ENCODE measurements around the gene BMPER.

BMPER gene

DNA sequence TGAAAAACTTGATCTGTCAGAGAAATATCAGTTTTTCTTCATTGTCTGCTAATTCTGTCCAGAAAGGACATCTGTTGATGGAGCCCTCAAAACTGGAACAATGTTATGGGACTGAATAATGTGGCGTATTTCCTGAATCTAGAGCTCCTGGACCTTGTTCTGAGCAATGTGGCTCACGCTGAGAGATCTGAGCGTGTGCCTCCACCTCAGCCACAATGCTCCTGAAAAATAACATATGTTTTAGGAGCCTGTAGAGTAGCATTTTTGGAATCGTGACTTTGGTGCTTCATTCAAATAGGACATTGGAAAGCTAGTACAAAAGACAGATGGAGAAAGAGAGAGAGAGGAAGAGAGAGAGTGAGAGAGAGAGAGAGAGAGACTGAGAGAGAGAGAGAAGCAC, 110.3 kb downstream of the BMPER start:
- no peak for DNase-seq (ENCODE audit: low read depth)
- no peak for TF ChIP-seq CTCF (conservative IDR thresholded peaks at IDR 0.05; ENCODE audit: low read depth, low read length)
- H3K4me3 ChIP-seq (ENCODE audit: low read length), result no peak overlapping the region

GRCh38 chr7:34016876-34017275, 111.5 kb downstream of the BMPER start:
- no peak for DNase-seq (ENCODE audit: low read depth)
- H3K4me3 ChIP-seq (ENCODE audit: low read length), result no peak overlapping the region
- TF ChIP-seq CTCF (conservative IDR thresholded peaks at IDR 0.05; ENCODE audit: low read depth, low read length), result no peak

- H3K4me3 ChIP-seq (ENCODE audit: low read length), result no peak overlapping the region
- DNase-seq (ENCODE audit: low read depth), result no peak
- TF ChIP-seq CTCF (conservative IDR thresholded peaks at IDR 0.05; ENCODE audit: low read depth, low read length), result no peak
Measured at GRCh38 chr7:34019301-34019790, 114.0 kb downstream of the BMPER start.

DNA sequence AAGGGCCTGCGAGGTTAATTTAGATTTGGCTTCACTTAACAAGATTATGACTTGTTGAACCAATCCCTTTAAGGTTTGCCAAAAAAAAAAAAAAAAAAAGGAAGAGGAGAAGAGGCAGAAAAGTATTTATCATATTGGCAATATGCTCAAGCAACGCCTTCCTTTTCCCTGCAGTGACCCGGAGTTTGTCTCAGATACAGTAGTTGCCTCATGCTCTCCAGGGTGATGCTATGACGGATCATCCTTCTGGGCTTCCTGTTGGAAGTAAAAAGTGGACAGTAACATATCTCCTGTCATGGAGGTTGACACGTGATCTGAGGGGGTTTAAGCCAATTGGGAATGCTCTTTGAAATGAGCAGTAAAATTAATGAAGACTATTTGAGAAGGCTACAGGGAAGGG, 117.3 kb downstream of the BMPER start:
- no peak for TF ChIP-seq CTCF (conservative IDR thresholded peaks at IDR 0.05; ENCODE audit: low read depth, low read length)
- no peak for DNase-seq (ENCODE audit: low read depth)
- no peak overlapping the region for H3K4me3 ChIP-seq (ENCODE audit: low read length)

- H3K4me3 ChIP-seq (ENCODE audit: low read length), result no peak overlapping the region
- no peak for TF ChIP-seq CTCF (conservative IDR thresholded peaks at IDR 0.05; ENCODE audit: low read depth, low read length)
- DNase-seq (ENCODE audit: low read depth), result no peak
Measured at GRCh38 chr7:34025600-34025999, 120.3 kb downstream of the BMPER start.

GRCh38 chr7:34026481-34027190, 121.3 kb downstream of the BMPER start:
- no peak for TF ChIP-seq CTCF (conservative IDR thresholded peaks at IDR 0.05; ENCODE audit: low read depth, low read length)
- H3K4me3 ChIP-seq (ENCODE audit: low read length), result no peak overlapping the region
- no peak for DNase-seq (ENCODE audit: low read depth)

DNA sequence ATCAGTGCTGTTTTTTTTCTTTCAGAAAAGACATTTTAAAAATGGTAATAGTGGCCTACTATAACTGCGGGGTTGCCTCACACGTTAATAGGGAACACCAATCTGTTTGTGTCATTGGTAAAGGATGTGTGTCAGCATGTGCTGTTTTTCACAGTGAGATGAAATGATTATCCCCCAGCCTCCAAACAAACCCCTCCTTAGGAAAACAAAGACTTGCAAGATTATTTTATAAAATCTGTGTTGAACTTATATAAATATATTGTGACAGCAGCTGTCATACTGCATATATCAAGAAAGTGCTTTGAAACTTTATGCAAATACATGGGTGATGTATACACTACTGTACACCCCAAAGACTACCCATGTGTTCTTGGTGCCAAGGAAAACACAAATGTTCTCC, 125.8 kb downstream of the BMPER start:
- no peak for DNase-seq (ENCODE audit: low read depth)
- H3K4me3 ChIP-seq (ENCODE audit: low read length), result no peak overlapping the region
- TF ChIP-seq CTCF (conservative IDR thresholded peaks at IDR 0.05; ENCODE audit: low read depth, low read length), result no peak

Data from retinal pigment epithelial cell (primary cell).